SK-N-SH (cell line): ENCODE measurements around the gene TBC1D2B. TPM values are rescaled to one million over a fixed set of nuclear protein-coding genes. Genes with fewer than 3 reads are reported as not detected.

ENCODE experiments used
- CTCF ChIA-PET: fragments of 300-600, 350-600 bp; formaldehyde crosslinking; extraction: SDS; loops from one replicate; lab custom pipeline; 2021; lab: Yijun Ruan, JAX
- POLR2A ChIA-PET: fragments of 350-600 bp; sonication (Branson Sonifier 250); formaldehyde crosslinking; extraction: SDS; loops from one replicate; lab custom pipeline; 2020; ENCODE audit warnings: antibody characterized with exemption, inconsistent platforms; lab: Yijun Ruan, JAX
- DNase-seq: peaks from one replicate; pipeline ENCODE4 v3.0.0; 2012
- H2AFZ ChIP-seq: fragments of 200-600 bp; sonication (generic); 2 replicates; pipeline ENCODE4 v1.8.1; 2016; ENCODE audit warnings: antibody characterized with exemption, mild to moderate bottlenecking, low read depth
- H3F3A ChIP-seq: fragments of 200-600 bp; sonication (generic); replicated peaks from 2 replicates; pipeline ENCODE3; 2016; ENCODE audit warnings: antibody characterized with exemption, mild to moderate bottlenecking; ENCODE audit not compliant: insufficient read depth
- H3K27ac ChIP-seq, 2 experiments: fragments of 200-500 bp in 1 of 2; fragments of 200-600 bp in 1 of 2; sonication (Bioruptor generic) in 1 of 2; sonication (generic), shearing (Covaris generic) in 1 of 2; 2 replicates each; pipeline versions ENCODE4 v1.5.1 to v1.6.1; 2014 to 2016; ENCODE audit warnings: low read depth in 2 of 2, inconsistent platforms in 1 of 2, low read length in 1 of 2, mild to moderate bottlenecking in 1 of 2, mixed read lengths in 1 of 2
- H3K27me3 ChIP-seq: fragments of 200-600 bp; sonication (generic), shearing (Covaris generic); 2 replicates; pipeline ENCODE4 v1.6.1; 2016; ENCODE audit warnings: mixed run types; ENCODE audit not compliant: insufficient read depth
- H3K36me3 ChIP-seq, 2 experiments: fragments of 200-500 bp in 1 of 2; fragments of 200-600 bp in 1 of 2; sonication (Bioruptor generic) in 1 of 2; sonication (generic) in 1 of 2; replicated peaks in 1 of 2; 2 replicates each; pipeline versions ENCODE3 to v1.5.1; 2014 to 2016; ENCODE audit warnings: low read length in 1 of 2, mild to moderate bottlenecking in 1 of 2; ENCODE audit not compliant: insufficient read depth in 2 of 2, control insufficient read depth in 1 of 2
- H3K4me1 ChIP-seq, 2 experiments: fragments of 200-500 bp in 1 of 2; fragments of 200-600 bp in 1 of 2; sonication (Bioruptor generic) in 1 of 2; sonication (generic), shearing (Covaris generic) in 1 of 2; 2 replicates each; pipeline versions ENCODE4 v1.5.1 to v1.6.1; 2014 to 2016; ENCODE audit warnings: low read depth in 1 of 2, low read length in 1 of 2, mixed run types in 1 of 2; ENCODE audit not compliant: insufficient read depth in 2 of 2, control insufficient read depth in 1 of 2
- H3K4me2 ChIP-seq: fragments of 200-600 bp; sonication (generic), shearing (Covaris generic); 2 replicates; pipeline ENCODE4 v1.6.1; 2017; ENCODE audit warnings: mixed run types
- H3K4me3 ChIP-seq, 2 experiments: fragments of 200-500 bp in 1 of 2; fragments of 200-600 bp in 1 of 2; sonication (Bioruptor generic) in 1 of 2; sonication (generic), shearing (Covaris generic) in 1 of 2; 2 replicates each; pipeline versions ENCODE4 v1.5.1 to v1.8.1; 2014 to 2016; ENCODE audit warnings: low read depth in 2 of 2, inconsistent platforms in 1 of 2, low read length in 1 of 2, mild to moderate bottlenecking in 1 of 2, mixed read lengths in 1 of 2, moderate library complexity in 1 of 2
- H3K79me2 ChIP-seq: fragments of 200-600 bp; sonication (generic); 2 replicates; pipeline ENCODE4 v1.8.1; 2017; ENCODE audit warnings: mild to moderate bottlenecking; ENCODE audit not compliant: insufficient read depth
- H3K9ac ChIP-seq: fragments of 200-600 bp; sonication (generic); 2 replicates; pipeline ENCODE4 v1.6.1; 2017; ENCODE audit warnings: mixed run types
- H3K9me2 ChIP-seq: fragments of 200-600 bp; sonication (generic); 2 replicates; pipeline ENCODE4 v1.6.1; 2017; ENCODE audit warnings: mixed run types
- H3K9me3 ChIP-seq: fragments of 200-600 bp; sonication (generic); 2 replicates; pipeline ENCODE4 v1.6.1; 2017; ENCODE audit warnings: mixed run types, mild to moderate bottlenecking, moderate library complexity
- H4K20me1 ChIP-seq: fragments of 200-600 bp; sonication (generic); 2 replicates; pipeline ENCODE4 v1.6.1; 2017; ENCODE audit warnings: mild to moderate bottlenecking, mixed run types; ENCODE audit not compliant: insufficient read depth
- ELF1 ChIP-seq: IDR thresholded peaks from 2 replicates; pipeline ENCODE4 v1.4.0; 2012
- EZH2phosphoT487 ChIP-seq: fragments of 200-600 bp; sonication (generic); IDR thresholded peaks from 2 replicates; pipeline ENCODE4 v1.6.1; 2017; ENCODE audit warnings: low read depth, mixed run types, mild to moderate bottlenecking, antibody characterized with exemption, moderate library complexity, borderline replicate concordance
- FOSL2 ChIP-seq: IDR thresholded peaks from 2 replicates; pipeline ENCODE4 v1.4.0; 2012; ENCODE audit warnings: low read depth, mild to moderate bottlenecking, moderate library complexity, borderline replicate concordance
- FOXJ3 ChIP-seq: sonication (generic); formaldehyde crosslinking; IDR thresholded peaks from 2 replicates; pipeline ENCODE4 v1.5.1; 2020; ENCODE audit warnings: mild to moderate bottlenecking, missing genetic modification reagents
- GABPA ChIP-seq: IDR thresholded peaks from 2 replicates; pipeline ENCODE4 v1.4.0; 2012; ENCODE audit warnings: low read depth, mild to moderate bottlenecking
- JUND ChIP-seq: IDR thresholded peaks from 2 replicates; pipeline ENCODE4 v1.4.0; 2012
- MEF2A ChIP-seq: IDR thresholded peaks from 2 replicates; pipeline ENCODE4 v1.4.0; 2012; ENCODE audit warnings: low read depth, borderline replicate concordance
- MXI1 ChIP-seq: IDR thresholded peaks from 2 replicates; pipeline ENCODE4 v1.6.1; 2012; ENCODE audit warnings: mild to moderate bottlenecking, low read depth, low read length, improper control_type of control experiment
- NFIC ChIP-seq: IDR thresholded peaks from 2 replicates; pipeline ENCODE4 v1.4.0; 2012; ENCODE audit warnings: borderline replicate concordance
- NRF1 ChIP-seq: IDR thresholded peaks from 2 replicates; pipeline ENCODE4 v1.6.1; 2012; ENCODE audit warnings: low read depth, mild to moderate bottlenecking, low read length
- POLR2AphosphoS5 ChIP-seq: IDR thresholded peaks from 2 replicates; pipeline ENCODE4 v1.6.1; 2012; ENCODE audit warnings: low read depth, low read length
- RAD21 ChIP-seq: IDR thresholded peaks from 2 replicates; pipeline ENCODE4 v1.6.1; 2012; ENCODE audit warnings: mild to moderate bottlenecking, low read length
- RCOR1 ChIP-seq: fragments of 150-350 bp; IDR thresholded peaks from 2 replicates; pipeline ENCODE4 v1.6.1; 2017; ENCODE audit warnings: antibody characterized with exemption, low read length
- RXRA ChIP-seq: IDR thresholded peaks from 2 replicates; pipeline ENCODE4 v1.4.0; 2012; ENCODE audit warnings: low read depth, mild to moderate bottlenecking, borderline replicate concordance
- SIN3A ChIP-seq: IDR thresholded peaks from 2 replicates; pipeline ENCODE4 v1.6.1; 2012; ENCODE audit warnings: low read depth, mild to moderate bottlenecking, low read length, moderate library complexity, borderline replicate concordance
- SMC3 ChIP-seq: IDR thresholded peaks from 2 replicates; pipeline ENCODE4 v1.6.1; 2012; ENCODE audit warnings: low read depth, low read length, improper control_type of control experiment
- TAF1 ChIP-seq: IDR thresholded peaks from 2 replicates; pipeline ENCODE4 v1.6.1; 2012; ENCODE audit warnings: low read depth, mild to moderate bottlenecking, low read length, moderate library complexity, borderline replicate concordance
- TCF12 ChIP-seq: IDR thresholded peaks from 2 replicates; pipeline ENCODE4 v1.4.0; 2012
- TEAD4 ChIP-seq: IDR thresholded peaks from 2 replicates; pipeline ENCODE4 v1.4.0; 2012; ENCODE audit warnings: mild to moderate bottlenecking, borderline replicate concordance; ENCODE audit not compliant: insufficient read depth
- YY1 ChIP-seq: IDR thresholded peaks from 2 replicates; pipeline ENCODE4 v1.4.0; 2012; ENCODE audit warnings: low read depth, mild to moderate bottlenecking
- WGBS: methylation state at CpG from one replicate; pipeline ENCODE4 v1.1.6; 2017; ENCODE audit warnings: low lambda C conversion rate; 5-methylcytosine and 5-hydroxymethylcytosine counted together
- polyA plus RNA-seq, 3 experiments: library from polyadenylated mRNA; depleted of rRNA; stranded (reverse); fragments of >200 nt; gene quantifications; 2 replicates each; pipeline ENCODE4 v1.2.3, GENCODE V29; 2012
- TF ChIP-seq, protein P1 (sequence below): IDR thresholded peaks from 2 replicates; pipeline ENCODE4 v1.4.0; 2012; ENCODE audit warnings: low read depth, borderline replicate concordance
- TF ChIP-seq, protein P2 (sequence below): IDR thresholded peaks from 2 replicates; pipeline ENCODE4; 2012
- TF ChIP-seq, protein P3 (sequence below): fragments of 150-350 bp; IDR thresholded peaks from 2 replicates; pipeline ENCODE4 v1.6.1; 2017; ENCODE audit warnings: antibody characterized with exemption, low read length, low read depth, borderline replicate concordance
- TF ChIP-seq, protein P4 (sequence below): fragments of 150-350 bp; IDR thresholded peaks from 2 replicates; pipeline ENCODE4 v1.6.1; 2016; ENCODE audit warnings: mild to moderate bottlenecking, low read depth, low read length
- TF ChIP-seq, protein P5 (sequence below): IDR thresholded peaks from 2 replicates; pipeline ENCODE4 v1.4.0; 2012; ENCODE audit warnings: low read depth
- TF ChIP-seq, protein P6 (sequence below): IDR thresholded peaks from 2 replicates; pipeline ENCODE4 v1.4.0; 2012; ENCODE audit warnings: low read depth, borderline replicate concordance

The TBC1D2B gene
- polyA plus RNA-seq, 1 of the 3 experiments (the other 2 are of a cell fraction), result 19.0 TPM

DNA sequence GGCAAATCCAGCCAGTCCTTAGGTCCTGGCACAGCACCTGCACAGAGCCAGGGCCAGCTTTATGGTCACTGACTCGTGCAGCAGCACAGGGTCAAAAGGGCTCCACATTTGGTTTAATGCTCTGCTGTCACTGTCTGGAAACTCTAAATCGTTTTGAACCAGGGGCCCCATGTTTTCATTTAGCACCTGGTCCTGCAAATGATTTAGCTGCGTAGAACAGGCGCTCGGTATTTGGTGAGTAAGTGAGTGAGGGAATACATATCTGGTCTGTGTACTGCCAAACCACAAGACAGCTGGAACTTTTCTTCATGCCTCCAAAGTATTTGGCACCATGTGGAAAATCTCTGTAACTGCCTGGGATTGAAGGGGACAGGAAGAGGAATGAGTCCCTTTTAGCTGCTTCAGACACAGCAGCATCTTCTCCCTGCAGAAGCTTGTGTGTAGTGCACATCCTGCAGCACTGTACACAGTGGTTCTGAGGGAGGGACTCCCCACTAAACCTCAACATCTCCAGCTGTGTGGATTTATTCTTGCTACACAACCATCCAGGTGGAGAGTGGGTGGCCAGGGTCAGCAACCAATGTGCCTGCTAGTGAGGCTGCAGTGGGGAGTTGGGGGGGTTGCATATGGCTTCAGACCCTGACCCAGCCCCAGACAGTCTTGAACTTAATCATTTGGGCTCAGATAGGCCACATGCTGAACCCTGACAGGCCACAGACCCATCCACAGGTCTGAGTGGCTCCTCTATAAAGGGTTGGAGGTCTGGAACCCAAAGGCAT, 15.9 kb upstream of the TBC1D2B start:
- H3K4me2 ChIP-seq, result peak overlapping the region; percentile 53; the same call in 1 of the 2 replicates
- peaks cover 0 to 24% of the 10 kb centered on the region in 2 experiments; a peak in 2 of 4 replicates for H3K4me1 ChIP-seq
- H3K9me2 ChIP-seq, result no peaks in the 10 kb centered on the region
- ChIA-PET CTCF (interaction anchor here (0.9 to 2.2 kb wide), 7 partner anchors 11 to 134 kb away, joined by 3 to 13 read pairs (median 6); no protein-coding TSS in a partner anchor), POLR2A (interaction anchor here (1.7 kb wide), 1 partner anchor 11 kb away, joined by 3 read pairs; no protein-coding TSS in a partner anchor)
- peak overlapping the region in 1 of 2 experiments; percentile 54; a peak in 3 of 4 replicates for H3K27ac ChIP-seq
- H2AFZ ChIP-seq, result no peak overlapping the region
- no peak overlapping the region for H3K9ac ChIP-seq
- H3F3A ChIP-seq, result no peaks in the 10 kb centered on the region
- H3K9me3 ChIP-seq, result no peaks in the 10 kb centered on the region
- H3K27me3 ChIP-seq, result no peaks in the 10 kb centered on the region
- H3K79me2 ChIP-seq, result no peaks in the 10 kb centered on the region
- H4K20me1 ChIP-seq, result no peaks in the 10 kb centered on the region
- H3K36me3 ChIP-seq, result no peaks in the 10 kb centered on the region
- no peak for DNase-seq
- WGBS, result 18% methylated on average over 5 of the region's 5 CpGs
- H3K4me3 ChIP-seq, result no peak overlapping the region
- TF ChIP-seq NRF1, result no peak
- no peak for TF ChIP-seq YY1
- TF ChIP-seq RXRA, result peak; percentile 85
- TF ChIP-seq MEF2A, result no peak
- TF ChIP-seq, protein P1, sequence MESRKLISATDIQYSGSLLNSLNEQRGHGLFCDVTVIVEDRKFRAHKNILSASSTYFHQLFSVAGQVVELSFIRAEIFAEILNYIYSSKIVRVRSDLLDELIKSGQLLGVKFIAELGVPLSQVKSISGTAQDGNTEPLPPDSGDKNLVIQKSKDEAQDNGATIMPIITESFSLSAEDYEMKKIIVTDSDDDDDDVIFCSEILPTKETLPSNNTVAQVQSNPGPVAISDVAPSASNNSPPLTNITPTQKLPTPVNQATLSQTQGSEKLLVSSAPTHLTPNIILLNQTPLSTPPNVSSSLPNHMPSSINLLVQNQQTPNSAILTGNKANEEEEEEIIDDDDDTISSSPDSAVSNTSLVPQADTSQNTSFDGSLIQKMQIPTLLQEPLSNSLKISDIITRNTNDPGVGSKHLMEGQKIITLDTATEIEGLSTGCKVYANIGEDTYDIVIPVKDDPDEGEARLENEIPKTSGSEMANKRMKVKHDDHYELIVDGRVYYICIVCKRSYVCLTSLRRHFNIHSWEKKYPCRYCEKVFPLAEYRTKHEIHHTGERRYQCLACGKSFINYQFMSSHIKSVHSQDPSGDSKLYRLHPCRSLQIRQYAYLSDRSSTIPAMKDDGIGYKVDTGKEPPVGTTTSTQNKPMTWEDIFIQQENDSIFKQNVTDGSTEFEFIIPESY, result peak; percentile 81; the same call in 1 of the 2 replicates
- peak; percentile 89 for TF ChIP-seq JUND
- peak; percentile 91; the same call in 1 of the 2 replicates for TF ChIP-seq SIN3A
- no peak for TF ChIP-seq SMC3
- peak; percentile 68 for TF ChIP-seq RCOR1
- TF ChIP-seq GABPA, result 0 out of 2 replicates have a peak, but pooled peaks have one; percentile 23
- TF ChIP-seq, protein P2, sequence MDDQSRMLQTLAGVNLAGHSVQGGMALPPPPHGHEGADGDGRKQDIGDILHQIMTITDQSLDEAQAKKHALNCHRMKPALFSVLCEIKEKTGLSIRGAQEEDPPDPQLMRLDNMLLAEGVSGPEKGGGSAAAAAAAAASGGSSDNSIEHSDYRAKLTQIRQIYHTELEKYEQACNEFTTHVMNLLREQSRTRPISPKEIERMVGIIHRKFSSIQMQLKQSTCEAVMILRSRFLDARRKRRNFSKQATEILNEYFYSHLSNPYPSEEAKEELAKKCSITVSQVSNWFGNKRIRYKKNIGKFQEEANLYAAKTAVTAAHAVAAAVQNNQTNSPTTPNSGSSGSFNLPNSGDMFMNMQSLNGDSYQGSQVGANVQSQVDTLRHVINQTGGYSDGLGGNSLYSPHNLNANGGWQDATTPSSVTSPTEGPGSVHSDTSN, result peak; percentile 98
- TF ChIP-seq, protein P3, sequence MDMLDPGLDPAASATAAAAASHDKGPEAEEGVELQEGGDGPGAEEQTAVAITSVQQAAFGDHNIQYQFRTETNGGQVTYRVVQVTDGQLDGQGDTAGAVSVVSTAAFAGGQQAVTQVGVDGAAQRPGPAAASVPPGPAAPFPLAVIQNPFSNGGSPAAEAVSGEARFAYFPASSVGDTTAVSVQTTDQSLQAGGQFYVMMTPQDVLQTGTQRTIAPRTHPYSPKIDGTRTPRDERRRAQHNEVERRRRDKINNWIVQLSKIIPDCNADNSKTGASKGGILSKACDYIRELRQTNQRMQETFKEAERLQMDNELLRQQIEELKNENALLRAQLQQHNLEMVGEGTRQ, result no peak
- 0 out of 2 replicates have a peak, but pooled peaks have one; percentile 6 for TF ChIP-seq ELF1
- no peak for TF ChIP-seq MXI1
- TF ChIP-seq TCF12, result peak; percentile 100
- TF ChIP-seq, protein P4, sequence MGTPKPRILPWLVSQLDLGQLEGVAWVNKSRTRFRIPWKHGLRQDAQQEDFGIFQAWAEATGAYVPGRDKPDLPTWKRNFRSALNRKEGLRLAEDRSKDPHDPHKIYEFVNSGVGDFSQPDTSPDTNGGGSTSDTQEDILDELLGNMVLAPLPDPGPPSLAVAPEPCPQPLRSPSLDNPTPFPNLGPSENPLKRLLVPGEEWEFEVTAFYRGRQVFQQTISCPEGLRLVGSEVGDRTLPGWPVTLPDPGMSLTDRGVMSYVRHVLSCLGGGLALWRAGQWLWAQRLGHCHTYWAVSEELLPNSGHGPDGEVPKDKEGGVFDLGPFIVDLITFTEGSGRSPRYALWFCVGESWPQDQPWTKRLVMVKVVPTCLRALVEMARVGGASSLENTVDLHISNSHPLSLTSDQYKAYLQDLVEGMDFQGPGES, result no peak
- no peak for TF ChIP-seq FOXJ3 (CRISPR knock-in tag)
- no peak for TF ChIP-seq RAD21
- TF ChIP-seq, protein P5, sequence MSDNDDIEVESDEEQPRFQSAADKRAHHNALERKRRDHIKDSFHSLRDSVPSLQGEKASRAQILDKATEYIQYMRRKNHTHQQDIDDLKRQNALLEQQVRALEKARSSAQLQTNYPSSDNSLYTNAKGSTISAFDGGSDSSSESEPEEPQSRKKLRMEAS, result no peak
- peak; percentile 60; the same call in 1 of the 2 replicates for TF ChIP-seq FOSL2
- TF ChIP-seq NFIC, result peak; percentile 99
- peak; percentile 30; the same call in 1 of the 2 replicates for TF ChIP-seq TAF1
- peak; percentile 98 for TF ChIP-seq POLR2AphosphoS5
- TF ChIP-seq, protein P6, sequence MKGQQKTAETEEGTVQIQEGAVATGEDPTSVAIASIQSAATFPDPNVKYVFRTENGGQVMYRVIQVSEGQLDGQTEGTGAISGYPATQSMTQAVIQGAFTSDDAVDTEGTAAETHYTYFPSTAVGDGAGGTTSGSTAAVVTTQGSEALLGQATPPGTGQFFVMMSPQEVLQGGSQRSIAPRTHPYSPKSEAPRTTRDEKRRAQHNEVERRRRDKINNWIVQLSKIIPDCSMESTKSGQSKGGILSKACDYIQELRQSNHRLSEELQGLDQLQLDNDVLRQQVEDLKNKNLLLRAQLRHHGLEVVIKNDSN, result no peak
- TF ChIP-seq EZH2phosphoT487, result no peak
- TF ChIP-seq TEAD4, result peak; percentile 94
